KOPT-K1 (cell line): Measurements from ENCODE around the gene ZCCHC14.
"Not testable (repeated sequence)": the region's sequence is repeated elsewhere in the genome, so short reads cannot be mapped to it uniquely, and the experiment has no call there.

ENCODE experiments used
- H3K27ac ChIP-seq: fragments of 200-600 bp; sonication (generic); 2 replicates; pipeline ENCODE4 v1.5.1; 2016; ENCODE audit warnings: antibody characterized with exemption, mild to moderate bottlenecking, low read depth, low read length; ENCODE audit not compliant: poor library complexity, severe bottlenecking
- H3K36me3 ChIP-seq: fragments of 200-600 bp; sonication (generic); 2 replicates; pipeline ENCODE4 v1.5.1; 2017; ENCODE audit warnings: antibody characterized with exemption, mild to moderate bottlenecking, low read length, moderate library complexity; ENCODE audit not compliant: insufficient read depth
- H3K9me3 ChIP-seq: fragments of 200-600 bp; sonication (generic); 2 replicates; pipeline ENCODE4 v1.5.1; 2017; ENCODE audit warnings: antibody characterized with exemption, low read length, mild to moderate bottlenecking; ENCODE audit not compliant: insufficient read depth, poor library complexity, severe bottlenecking

ZCCHC14 gene

GRCh38 chr16:87493608-87494280 is 920 bp upstream of the ZCCHC14 start:
- no peaks in the 10 kb centered on the region for H3K36me3 ChIP-seq
- no peak overlapping the region for H3K27ac ChIP-seq
- no peaks in the 10 kb centered on the region for H3K9me3 ChIP-seq

- Histone ChIP-seq H3K9me3 (no peaks in the 10 kb centered on the region), H3K27ac (no peak overlapping the region), H3K36me3 (no peaks in the 10 kb centered on the region)
Measured at GRCh38 chr16:87492291-87492630, 563 bp downstream of the ZCCHC14 start.

- no peak overlapping the region for H3K27ac ChIP-seq
- no peaks in the 10 kb centered on the region for H3K36me3 ChIP-seq
- H3K9me3 ChIP-seq: no peaks in the 10 kb centered on the region
Measured at GRCh38 chr16:87491522-87492290, 1.1 kb downstream of the ZCCHC14 start.

GRCh38 chr16:87490799-87491521 is 1.9 kb downstream of the ZCCHC14 start:
- not testable (repeated sequence) for H3K27ac ChIP-seq, H3K9me3 ChIP-seq, H3K36me3 ChIP-seq

GRCh38 chr16:87490096-87490798 is 2.6 kb downstream of the ZCCHC14 start:
- Histone ChIP-seq H3K27ac (no peak overlapping the region), H3K36me3 (no peaks in the 10 kb centered on the region), H3K9me3 (no peaks in the 10 kb centered on the region)

GRCh38 chr16:87489434-87490045 is 3.3 kb downstream of the ZCCHC14 start:
- Histone ChIP-seq H3K9me3 (no peaks in the 10 kb centered on the region), H3K27ac (no peak overlapping the region), H3K36me3 (no peaks in the 10 kb centered on the region)

GRCh38 chr16:87488960-87489359 is 3.9 kb downstream of the ZCCHC14 start:
- not testable (repeated sequence) for H3K9me3 ChIP-seq, H3K27ac ChIP-seq, H3K36me3 ChIP-seq

GRCh38 chr16:87487361-87487924 is 5.4 kb downstream of the ZCCHC14 start:
- Histone ChIP-seq H3K9me3 (no peaks in the 10 kb centered on the region), H3K27ac (no peak overlapping the region), H3K36me3 (no peaks in the 10 kb centered on the region)

GRCh38 chr16:87486713-87487247 is 6.0 kb downstream of the ZCCHC14 start:
- H3K27ac ChIP-seq: no peak overlapping the region
- H3K36me3 ChIP-seq: no peaks in the 10 kb centered on the region
- no peaks in the 10 kb centered on the region for H3K9me3 ChIP-seq

GRCh38 chr16:87486282-87486681 is 6.5 kb downstream of the ZCCHC14 start:
- no peak overlapping the region for H3K27ac ChIP-seq

GRCh38 chr16:87485792-87486191 is 7.0 kb downstream of the ZCCHC14 start:
- not testable (repeated sequence) for H3K36me3 ChIP-seq, H3K9me3 ChIP-seq, H3K27ac ChIP-seq

More at GRCh38 chr16:87486282-87486681, 6.5 kb downstream of the ZCCHC14 start:
- Histone ChIP-seq H3K9me3 (no peaks in the 10 kb centered on the region), H3K36me3 (no peaks in the 10 kb centered on the region)

GRCh38 chr16:87484487-87485331 is 8.1 kb downstream of the ZCCHC14 start:
- Histone ChIP-seq H3K27ac (no peak overlapping the region), H3K36me3 (no peaks in the 10 kb centered on the region), H3K9me3 (no peaks in the 10 kb centered on the region)

- H3K36me3 ChIP-seq: no peaks in the 10 kb centered on the region
- H3K27ac ChIP-seq: no peak overlapping the region
- H3K9me3 ChIP-seq: no peaks in the 10 kb centered on the region
Measured at GRCh38 chr16:87483481-87483880, 9.3 kb downstream of the ZCCHC14 start.
